HG02885 (cell line): ENCODE results near the gene SELENOF.
A peak's percentile ranks its signal among the peaks of the same experiment; 100 is the strongest.
"Not testable (repeated sequence)": the region's sequence is repeated elsewhere in the genome, so short reads cannot be mapped to it uniquely, and the experiment has no call there.

Experiments used
- ATAC-seq: cut with Tn5 transposase; IDR thresholded peaks from one replicate; pipeline ENCODE4 v1.9.1; 2021; ENCODE audit warnings: mild to moderate bottlenecking; ENCODE audit not compliant: unreplicated experiment, poor library complexity

Gene SELENOF

DNA sequence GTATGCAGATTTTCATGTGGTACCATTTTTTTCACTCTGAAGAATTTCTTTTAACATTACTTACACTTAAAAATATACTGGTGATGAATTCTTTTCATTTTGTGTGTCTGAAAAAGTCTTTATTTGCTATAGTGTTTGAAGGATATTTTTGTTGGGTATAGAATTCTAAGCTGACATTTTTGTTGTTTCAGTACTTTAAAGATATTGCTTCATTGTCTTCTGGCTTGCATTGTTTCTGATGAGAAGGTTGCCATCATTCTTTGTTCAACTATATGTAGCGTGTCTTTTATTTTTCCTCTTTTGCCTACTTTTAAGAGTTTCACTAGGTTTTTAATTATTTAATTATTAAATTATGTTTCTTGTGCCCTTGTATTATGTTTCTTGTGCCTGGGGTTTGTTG, 8.5 kb upstream of the SELENOF start:
- ATAC-seq: no peak

DNA sequence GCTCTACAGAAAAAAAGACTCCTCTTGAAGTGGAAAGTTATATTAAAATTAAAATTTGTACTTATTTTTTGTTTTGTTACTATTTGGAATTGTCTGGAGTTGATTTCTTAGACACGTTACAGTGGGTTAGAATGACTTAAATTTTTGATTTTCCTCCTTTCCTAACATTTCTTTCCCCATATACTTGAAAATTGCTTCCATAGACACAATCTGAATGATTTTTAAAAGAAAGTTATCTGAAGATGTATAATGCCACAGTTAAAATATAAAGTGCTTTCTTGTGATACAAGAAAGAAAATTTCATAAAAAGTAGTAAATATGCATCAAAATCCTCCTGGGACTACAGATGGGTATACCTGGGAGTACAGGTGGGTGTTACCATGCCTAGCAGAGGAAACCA, 2.8 kb upstream of the SELENOF start:
- no peak for ATAC-seq

DNA sequence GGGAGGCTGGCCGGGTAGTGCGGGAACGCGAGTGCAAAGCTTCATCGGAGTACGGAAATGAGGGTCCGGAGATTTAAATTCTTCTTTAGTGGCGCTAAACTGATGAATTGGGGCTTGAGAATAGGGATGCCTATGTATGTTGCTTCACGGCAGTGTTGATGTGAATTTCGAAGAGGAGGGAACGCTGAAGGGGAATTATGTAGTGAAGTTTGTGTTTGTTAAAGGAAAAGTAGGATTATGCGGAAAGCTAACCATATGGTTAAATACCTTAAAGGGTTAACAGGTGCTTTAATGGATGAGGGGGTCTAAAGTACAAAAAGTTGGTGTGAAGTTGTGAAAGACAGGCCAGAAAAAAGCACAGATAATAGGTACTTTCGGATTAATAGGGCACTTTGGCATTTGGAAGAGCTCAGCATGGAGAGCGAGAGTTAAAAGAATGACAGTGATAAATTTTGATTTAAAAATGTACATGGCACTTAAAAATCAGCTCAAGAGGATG, 1.9 kb upstream of the SELENOF start:
- ATAC-seq: no peak

DNA sequence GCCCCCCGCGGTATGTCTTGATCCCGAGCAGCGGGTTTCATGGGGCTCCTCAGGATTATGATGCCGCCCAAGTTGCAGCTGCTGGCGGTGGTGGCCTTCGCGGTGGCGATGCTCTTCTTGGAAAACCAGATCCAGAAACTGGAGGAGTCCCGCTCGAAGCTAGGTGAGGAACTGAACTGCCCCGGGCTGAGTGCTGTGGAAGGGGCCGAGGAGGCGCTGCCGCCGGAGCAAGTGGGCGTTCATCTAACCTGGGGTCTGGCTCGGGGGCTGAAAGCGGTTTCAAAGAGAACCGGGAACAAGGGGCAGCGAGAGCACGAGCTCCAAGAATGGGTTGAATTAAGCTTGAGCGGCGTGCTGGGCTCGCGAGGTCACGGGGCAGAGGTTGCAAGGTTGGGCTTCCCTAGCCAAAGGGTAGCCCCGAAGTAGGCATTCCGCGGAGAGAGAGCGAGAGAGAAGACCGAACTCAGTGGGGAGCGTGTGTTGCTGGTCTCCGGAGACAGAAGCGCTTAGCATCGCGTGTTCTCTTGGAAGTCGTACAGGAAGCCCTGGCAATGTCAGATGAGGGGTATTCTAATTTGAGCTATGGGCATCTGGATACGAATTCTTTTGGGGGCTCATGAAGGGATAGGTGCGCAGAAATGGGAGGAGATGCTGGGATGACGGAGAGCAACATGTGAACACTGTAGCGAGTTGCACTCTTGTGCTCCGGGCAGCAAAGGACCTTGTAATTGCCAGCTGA, 1.2 kb upstream of the SELENOF start:
- ATAC-seq: peak; percentile 25

DNA sequence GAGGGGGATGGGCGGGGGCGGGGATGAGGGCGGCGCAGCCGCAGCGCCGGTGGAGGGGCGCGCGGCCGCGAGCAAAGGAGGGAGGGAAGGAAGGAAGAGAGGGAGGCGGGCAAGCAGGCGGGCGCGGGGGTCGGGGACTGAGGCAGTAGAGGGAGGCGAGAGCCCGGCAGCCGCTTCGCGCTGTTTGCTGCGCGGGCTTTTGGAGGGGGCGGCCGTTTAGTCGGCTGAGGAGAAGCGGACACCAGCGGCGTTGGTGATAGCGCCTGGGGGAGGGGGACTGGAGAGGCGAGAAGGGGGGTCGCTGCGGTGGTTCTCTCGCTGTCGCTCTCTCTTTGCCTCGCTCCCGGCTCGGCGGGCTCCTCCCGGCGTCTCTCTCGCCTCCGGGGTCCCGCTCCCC, 673 bp upstream of the SELENOF start, which contains the start of gene HS2ST1:
HS2ST1 (plus strand) TSS at position 35 of the 397 bp plus-strand sequence.
- no peak for ATAC-seq

DNA sequence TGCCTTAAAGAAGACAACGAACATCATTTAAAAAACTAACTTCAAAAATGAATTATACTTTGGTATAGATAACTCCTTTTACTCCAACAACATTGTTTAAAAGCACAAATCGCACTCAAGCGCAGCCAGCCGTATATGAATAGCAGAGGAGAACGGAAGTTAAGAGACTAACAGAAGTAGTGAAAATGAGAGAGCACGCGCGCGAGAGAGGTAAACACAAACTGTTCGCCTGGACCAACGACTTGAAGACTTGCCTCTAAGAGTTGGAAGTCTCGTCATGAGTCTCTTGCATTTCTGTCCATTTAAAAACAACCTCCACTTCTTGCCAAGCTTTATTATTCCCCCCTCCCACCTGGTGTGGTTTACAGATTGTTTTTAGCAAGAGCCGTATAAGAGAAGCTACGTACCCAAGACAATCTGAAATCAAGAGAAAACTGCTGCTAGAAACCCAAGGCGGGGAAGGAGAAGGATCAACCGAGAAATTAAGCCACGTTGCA, 479 bp downstream of the SELENOF start:
- peak; percentile 25 for ATAC-seq

DNA sequence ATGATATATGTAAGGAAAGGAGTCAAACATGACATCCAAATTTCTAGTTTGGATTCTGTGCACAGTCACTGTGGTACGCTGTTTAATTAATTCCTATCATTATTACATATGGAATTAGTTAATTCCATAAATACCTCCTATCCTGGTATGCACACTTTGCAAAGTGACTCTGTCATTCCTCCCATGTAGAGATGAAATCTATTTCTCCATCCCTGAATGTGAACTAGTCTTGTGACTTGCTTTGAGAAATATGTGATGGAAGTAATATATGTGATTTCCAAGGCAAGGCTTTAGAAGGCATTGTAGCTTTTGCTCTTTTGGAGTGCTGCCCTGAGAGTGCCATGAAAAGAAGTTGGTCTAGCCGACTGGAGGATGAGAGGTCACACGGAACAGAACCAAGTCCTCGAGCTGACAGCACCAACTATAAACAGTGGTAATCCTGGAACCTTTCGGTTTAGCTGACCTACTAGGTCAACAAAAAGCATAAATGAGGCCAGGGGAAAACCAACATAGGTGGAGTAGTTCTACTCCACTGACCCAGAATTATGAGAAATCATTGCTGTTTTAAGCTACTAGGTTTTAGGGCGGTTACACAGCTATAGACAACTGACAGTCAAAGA, 1.5 kb downstream of the SELENOF start:
- no peak for ATAC-seq

DNA sequence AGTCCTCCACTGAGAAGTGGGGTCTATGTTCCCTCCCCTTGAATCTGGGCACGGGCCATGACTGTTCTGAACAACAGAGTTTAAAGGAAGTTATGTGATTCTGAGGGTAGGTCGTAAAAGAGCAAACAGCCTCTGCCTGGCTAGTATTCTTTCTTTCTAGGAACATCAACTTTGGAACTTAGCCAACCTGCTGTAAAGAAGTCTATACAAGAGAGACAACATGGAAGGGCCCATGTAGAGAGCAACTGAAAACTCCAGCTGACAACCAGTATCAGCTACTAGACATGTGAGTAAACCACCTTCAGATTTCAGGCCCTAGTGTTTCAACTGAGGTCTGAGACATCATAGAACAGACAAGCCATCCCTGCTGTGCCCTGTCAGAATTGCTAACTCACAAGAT, 7.5 kb downstream of the SELENOF start:
- ATAC-seq: no peak

DNA sequence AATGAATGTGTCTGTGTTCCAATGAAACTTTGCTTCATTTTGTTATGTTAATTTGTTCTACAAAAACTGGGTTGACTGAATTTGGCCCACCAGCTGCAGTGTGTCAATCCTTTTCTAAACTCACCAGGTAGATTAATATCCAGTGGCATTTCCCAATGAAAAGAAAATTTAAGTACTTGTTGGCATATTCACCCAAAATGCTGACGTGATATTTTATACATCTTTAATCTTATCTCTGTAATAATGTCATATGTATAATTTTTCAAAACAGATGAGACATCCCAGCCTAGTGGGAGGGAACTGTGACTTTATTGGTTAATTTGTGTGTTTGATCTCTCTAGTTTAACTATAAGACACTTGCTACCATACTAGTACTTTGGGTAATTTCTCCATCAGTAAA, 8.1 kb downstream of the SELENOF start:
- ATAC-seq: no peak

DNA sequence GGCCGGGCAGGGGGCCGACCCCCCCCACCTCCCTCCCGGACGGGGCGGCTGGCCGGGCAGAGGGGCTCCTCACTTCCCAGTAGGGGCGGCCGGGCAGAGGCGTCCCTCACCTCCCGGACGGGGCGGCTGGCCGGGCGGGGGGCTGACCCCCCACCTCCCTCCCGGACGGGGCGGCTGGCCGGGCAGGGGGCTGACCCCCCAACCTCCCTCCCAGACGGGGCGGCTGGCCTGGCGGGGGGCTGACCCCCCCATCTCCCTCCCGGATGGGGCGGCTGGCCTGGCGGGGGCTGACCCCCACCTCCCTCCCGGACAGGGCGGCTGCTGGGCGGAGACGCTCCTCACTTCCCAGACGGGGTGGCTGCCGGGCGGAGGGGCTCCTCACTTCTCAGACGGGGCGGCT, 14.5 kb downstream of the SELENOF start:
- not testable (repeated sequence) for ATAC-seq

DNA sequence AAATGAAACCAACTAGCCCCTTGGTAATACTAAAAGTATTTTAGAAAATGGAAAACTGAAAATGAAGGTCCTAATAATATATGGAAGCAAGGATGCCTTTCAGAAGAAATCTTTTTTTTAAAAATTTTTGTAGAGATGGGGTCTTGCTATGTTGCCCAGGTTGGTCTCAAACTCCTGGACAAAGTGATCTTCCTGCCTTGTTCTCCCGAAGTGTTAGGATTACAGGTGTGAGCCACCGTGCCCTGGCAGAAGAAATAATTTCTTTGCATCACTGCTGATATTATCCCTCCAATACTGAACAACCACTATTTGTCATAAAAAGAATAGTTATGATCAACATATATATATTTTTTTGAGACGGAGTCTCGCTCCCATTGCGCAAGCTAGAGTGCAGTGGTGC, 25.6 kb downstream of the SELENOF start:
- no peak for ATAC-seq

DNA sequence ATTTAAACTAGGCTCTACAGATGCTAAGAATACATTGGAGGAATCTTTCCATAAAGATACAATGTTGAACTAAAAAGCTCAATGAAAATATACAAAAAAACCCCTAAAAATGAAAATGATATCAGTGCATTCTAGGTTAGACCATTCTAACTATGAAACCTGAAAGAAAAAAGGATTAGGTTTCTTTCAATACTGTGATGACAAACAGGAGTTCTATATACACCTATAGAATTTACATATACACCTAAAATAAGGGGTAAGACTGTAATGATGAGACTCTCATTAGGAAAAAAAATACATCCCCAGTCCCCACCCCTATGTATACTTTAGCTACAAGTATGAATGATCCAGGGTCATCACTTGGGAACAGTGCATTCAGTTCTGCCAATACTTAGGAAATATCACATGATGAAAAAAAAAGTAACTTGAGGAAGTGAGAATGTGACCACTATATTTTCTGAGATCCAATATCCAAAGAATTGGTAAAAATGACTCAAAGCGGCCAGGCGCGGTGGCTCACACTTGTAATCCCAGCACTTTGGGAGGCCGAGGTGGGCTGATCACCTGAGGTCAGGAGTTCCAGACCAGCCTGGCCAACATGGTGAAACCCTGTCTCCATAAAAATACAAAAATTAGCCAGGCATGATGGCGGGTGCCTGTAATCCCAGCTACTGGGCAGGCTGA, 26.3 kb downstream of the SELENOF start:
- ATAC-seq: no peak

DNA sequence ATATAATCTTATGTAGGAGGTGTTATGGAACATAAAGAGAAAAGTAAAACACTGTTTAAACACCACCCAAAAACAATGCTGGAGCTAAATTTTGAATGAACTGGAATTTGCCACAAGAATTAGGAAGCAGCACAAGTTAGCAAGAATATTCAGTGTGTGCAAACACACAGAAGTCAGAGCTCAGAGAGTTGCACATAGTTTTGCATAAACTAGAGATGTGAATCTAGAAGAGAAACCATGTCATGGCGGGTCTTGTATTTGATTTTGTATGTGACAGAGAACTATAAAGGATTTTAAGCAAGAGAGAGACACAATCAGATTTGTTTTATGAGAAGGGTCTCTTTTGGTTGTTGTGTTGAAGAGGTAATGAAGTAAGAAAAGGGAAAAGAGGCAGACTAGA, 38.2 kb downstream of the SELENOF start:
- ATAC-seq: no peak

DNA sequence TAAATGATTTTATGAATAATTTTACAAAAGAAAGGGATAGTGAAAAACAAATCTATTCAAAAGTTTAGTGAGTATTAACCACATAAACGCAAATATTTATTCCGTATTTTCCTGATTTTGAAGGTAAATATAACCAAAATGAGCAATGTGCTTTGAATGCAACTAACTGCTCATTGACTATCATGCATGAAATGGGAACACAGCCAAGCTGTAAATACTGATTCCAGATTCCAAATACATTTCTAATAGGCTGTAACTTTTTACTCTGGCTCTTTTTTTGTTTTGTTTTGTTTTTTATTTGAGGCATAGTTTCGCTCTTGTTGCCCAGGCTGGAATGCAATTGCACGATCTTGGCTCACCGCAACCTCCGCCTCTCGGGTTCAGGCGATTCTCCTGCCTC, 41.8 kb downstream of the SELENOF start:
- ATAC-seq: no peak

DNA sequence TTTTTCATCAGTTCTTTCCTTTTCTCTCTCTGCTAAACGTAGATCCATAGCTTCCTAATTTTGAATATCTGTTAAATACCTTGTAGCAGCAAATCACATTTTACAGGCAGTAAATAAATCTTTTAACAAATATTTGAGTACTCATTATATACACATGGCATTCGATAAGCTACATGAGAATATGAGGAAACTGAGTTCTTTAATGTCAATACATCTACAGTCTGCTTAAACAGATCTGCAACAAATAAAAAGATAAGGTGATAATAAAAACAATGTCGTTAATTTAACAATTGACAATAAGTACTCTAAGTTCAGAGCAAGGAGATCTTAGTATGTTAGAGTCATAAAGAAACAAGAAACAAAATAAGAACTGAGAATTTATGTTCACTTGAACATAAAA, 42.9 kb downstream of the SELENOF start:
- ATAC-seq: no peak

DNA sequence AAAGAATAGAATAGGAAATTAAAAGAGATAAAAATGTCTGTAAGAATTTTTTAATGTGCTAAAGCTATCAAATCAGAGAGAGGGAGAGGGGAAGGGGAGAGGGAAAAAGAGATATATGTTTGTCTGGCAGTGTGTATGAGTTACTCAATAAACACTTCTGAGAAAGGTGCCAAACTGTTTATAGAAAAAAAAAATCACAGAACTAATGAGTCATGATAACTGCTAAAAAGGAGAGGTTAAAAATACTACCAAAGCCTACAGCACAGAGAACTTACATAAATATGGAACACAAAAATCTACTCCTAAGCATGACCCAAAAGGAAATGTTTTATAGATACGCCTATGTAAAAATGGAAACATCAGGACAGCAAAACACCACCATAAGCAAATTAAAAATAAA, 45.4 kb downstream of the SELENOF start:
- ATAC-seq: no peak

DNA sequence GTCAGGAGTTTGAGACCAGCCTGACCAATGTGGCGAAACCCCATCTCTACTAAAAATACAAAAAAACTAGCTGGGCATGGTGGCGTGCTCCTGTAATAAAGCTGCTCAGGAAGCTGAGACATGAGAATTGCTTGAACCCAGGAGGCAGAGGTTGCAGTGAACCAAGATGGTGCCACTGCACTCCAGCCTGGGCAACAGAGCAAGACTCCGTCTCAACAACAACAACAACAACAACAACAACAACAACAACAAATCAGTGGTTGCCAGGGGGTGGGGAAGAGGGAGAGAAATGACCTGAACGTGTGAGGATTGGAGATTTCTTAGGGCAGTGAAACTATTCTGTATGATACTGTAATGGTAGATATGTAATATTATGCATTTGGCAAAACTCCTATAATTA, 46.6 kb downstream of the SELENOF start:
- ATAC-seq: not testable (repeated sequence)

DNA sequence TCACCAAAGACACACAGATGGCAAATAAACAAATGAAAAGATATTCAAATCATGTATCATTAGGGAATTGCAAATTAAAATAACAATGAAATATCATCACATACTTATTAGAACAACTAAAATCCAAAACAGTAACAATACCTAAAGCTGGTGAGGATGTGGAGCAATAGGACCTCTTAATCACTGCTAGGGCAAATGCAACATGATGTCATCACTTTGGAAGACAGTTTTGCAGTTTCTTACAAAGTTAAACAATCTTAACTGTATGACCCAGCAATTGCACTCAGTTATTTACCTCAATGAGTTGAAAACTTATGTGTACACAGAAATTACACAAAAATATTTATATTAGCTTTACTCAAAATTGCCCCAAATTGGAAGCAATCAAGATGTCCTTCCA, 47.3 kb downstream of the SELENOF start:
- no peak for ATAC-seq

DNA sequence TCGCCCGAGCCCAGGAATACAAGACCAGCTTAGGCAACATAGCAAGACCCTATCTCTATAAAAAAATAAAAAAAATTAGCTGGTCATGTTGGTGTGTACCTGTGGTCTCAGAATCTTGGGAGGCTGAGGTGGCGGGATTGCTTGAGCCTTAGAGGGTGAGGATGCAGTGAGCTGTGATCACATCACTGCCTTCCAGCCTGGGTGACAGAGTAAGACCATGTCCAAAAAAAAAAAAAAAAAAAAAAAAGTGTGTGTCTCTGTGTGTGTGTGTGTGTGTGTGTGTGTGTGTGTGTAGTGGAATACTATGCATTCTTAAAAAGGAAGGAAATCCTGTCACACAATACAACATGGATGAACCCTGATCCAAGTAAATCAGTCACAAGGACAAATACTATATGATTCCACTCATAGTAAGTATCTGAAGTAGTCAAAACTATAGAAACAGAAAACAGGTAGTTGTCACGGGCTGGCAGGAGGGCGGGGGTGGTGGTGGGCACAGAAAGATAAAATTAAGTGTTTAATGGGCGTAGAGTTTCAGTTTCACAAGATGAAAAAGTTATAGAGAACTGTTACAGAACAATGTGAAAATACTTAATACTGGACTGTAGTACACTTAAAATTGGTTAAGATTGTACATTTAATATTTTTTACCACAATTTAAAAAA, 47.8 kb downstream of the SELENOF start:
- ATAC-seq: peak; percentile 72

DNA sequence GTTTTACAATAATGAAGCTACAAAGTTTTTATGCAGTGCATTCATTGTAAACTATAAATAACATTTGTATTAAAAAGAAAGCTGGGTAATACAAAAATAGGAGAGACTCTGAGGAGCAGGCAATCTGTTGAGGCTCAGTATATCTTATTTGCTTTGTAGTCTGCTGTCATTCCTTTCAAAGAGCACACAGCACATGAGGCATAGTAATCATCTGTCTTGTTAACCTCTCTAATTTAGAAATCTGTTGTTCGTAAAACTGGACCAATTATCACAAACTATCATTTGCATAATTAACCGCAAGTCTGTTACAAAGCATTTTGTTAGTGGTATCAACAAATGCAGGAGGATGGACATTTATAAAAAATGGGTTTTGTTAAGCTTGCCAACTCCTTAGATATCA, 51.0 kb downstream of the SELENOF start:
- no peak for ATAC-seq

DNA sequence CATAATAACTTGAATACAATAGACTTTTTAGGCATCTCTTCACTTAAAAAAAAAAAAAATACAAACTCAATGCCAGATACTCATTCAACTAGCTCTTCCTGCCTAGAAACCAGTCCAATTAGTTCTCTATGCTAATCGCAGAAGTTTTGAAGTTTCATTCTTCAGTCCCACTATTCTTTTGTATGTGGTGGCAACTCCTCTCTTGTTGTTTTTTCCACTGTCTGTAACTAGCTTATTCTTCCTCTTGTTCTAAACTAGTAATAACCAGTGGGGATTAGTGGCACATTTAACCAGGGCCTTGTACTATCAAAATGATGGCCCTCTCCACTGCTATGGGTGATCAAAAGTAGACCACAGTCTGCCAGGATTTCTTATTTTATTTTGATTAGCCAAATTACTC, 52.5 kb downstream of the SELENOF start:
- ATAC-seq: no peak
